GM21576 (cell line): ENCODE measurements around the gene EML1.
"Not testable (repeated sequence)": the region's sequence is repeated elsewhere in the genome, so short reads cannot be mapped to it uniquely, and the experiment has no call there.

Experiments
- ATAC-seq: cut with Tn5 transposase; IDR thresholded peaks from one replicate; pipeline ENCODE4 v1.9.1; 2021; ENCODE audit warnings: mild to moderate bottlenecking, moderate library complexity; ENCODE audit not compliant: unreplicated experiment

The EML1 gene

DNA sequence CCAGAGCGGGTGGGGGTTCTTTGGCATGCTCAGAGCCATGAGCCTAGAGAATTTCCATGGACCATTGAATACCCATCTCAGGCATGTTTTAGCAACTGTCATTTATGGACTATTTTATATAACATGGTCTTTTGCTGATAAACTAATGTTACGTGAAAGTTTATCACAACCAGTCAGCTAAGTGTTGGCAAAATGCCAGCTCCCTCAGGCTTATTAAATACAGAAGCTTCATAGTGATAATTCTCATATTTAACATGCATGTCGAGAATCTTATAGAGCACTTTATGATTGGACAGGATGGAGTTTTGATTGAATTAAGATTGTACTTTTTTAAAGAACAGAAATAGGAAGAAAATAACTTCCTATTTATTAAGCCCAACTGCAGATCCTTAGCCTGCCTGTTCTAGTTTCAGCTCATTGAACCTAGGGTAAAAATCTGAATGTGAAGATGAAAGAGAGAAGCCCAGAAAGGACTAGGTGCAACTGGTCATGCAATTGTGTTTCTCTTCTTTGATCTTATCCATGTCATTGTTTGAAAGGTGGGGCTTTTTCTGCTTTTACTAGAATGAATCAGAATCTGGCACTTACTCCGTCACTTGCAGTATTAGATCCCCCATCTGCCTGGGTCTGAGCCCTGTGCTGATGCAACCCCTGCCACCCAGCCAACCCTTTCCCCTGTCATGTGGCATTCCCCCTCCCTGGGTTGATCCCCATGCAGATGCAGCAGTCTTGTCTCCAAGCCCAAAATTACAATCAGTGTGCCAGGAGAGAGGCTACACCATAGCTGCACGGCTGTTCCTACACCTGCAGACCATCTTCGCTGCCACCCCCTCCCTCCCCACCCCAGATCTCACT is 137.4 kb downstream of the EML1 start:
- ATAC-seq: peak; percentile 76

- peak; percentile 7 for ATAC-seq
These were observed 138.1 kb downstream of the EML1 start for GRCh38 chr14:99931308-99931707.

DNA sequence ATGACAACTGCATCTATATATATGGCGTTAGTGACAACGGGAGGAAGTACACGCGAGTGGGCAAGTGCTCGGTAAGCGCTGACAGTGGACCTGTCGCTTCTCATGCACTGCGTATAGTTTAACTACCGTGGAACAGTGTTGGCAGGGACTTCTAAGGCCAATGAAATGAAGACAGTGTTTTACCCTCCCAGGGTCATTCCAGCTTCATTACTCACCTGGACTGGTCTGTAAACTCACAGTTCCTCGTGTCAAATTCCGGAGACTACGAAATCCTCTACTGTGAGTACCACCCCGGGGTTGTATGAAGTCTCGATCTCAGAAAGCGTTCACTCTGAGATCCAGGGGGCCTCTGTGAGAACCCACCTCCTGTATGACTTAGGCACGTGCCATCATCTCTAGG is 142.8 kb downstream of the EML1 start:
- no peak for ATAC-seq

GRCh38 chr14:99936738-99937474 is 143.7 kb downstream of the EML1 start:
- peak; percentile 77 for ATAC-seq

GRCh38 chr14:99937475-99938244 is 144.4 kb downstream of the EML1 start:
- peak; percentile 32 for ATAC-seq

DNA sequence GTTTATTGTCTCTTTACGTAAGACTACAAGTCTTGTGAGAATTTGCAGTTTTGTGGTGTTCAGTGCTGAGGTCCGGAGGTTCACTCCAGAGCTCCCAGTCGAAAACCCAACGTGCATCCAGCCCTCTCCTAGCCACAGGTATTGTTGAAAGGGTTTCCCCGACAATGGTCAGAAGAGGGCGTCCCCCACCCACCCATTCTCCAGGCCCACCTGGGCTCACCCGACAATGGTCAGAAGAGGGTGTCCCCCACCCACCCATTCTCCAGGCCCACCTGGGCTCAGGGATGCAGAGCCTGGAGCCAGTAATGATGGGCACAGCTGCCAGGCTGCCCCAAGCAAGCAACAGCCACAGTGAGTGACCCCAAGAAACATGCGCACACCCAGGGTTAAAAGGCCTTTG is 145.2 kb downstream of the EML1 start:
- ATAC-seq: no peak

DNA sequence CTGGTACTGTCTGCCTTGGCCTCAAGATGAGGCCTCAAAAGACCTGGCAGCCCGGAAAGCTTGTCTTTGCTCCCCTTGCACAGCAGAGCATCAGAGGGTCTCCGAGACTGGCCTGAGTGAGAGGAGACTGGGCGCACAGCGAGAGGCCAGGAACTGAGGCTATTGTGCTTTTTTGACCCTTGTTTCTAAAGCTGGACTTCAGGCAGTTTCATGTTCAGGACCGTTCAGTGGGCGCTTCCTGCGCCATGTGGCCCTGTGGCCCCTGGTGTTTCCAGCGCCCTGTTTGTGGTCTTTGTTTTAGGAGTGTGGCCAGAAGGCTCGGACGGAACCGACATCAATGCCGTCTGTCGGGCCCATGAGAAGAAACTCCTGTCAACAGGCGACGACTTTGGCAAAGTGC is 145.7 kb downstream of the EML1 start:
- ATAC-seq: no peak

- no peak for ATAC-seq
These were observed 146.2 kb downstream of the EML1 start for GRCh38 chr14:99939421-99939820.

DNA sequence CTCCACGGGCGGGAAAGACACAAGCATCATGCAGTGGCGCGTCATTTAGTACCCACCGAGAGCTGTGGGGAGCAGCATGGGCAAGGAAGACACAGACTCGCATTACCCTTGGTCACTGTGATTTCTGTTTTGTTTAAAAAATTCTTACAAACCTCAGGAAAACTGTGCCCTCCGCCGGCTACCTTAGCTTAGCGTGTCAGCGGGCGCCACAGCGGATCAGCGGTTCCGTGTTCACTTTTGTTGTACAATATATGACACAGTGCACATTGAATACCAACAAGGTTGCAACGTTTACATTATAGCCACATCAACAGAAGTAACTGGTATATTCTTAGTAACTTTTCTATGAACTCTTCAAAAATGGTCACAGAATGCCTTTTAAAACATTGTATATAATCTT is 146.9 kb downstream of the EML1 start:
- ATAC-seq: no peak

DNA sequence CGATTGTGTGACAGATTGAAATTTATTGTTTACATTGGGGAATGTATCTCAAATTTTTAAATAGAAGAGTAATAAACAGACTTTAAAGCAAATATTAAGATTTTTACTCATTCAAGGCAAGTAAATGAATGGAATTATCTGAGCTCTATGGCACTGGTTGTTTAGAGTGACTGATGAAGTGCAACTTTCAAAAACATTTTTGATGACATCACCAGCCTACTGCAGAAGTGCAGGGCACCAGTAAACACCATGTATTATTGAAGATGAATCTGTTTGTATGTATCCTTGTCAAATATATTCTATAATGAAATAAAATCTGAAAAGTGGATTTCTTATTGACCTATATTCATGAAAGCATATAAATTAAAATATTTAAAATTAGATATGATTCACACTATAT is 148.0 kb downstream of the EML1 start:
- ATAC-seq: no peak

DNA sequence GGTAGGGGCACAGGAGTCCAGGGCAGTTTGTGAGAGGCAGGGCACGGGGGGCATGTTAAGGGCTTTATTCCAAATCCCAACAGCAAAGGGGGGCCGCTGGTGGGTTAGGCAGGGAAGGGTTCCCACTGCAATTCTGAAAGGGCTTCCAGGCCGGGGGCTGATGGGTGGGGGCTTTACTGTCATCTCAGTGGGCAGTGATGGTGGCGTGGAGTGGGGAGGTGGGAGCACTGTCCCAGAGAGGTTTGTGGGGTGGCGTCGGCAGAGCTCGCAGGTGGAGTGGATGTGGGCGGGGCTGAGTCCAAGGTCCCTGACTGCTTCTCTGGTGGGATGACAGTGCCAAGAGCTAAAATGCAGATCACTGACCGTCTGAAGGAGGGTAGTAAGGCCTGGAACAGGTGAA is 150.4 kb downstream of the EML1 start:
- no peak for ATAC-seq

DNA sequence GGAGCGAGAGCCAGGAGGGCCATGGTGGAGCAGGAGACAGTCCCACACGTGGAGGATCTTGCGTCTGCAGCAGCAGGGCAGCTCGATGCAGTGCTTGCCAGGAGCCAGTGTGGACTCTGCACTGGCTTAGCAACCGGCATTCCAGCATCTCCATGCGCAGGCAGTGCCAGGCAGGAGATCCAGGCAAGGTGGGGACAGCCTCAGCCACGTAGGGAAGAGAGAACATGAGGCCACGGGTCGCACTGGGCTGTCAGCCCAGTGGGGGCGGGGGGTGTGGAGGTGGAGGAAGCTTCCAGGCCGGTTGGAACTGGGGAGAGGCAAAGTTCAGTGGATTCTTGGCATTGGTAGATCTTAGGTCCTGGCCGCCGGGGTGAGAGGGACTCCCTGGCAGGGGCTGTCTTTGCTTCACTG is 151.0 kb downstream of the EML1 start:
- ATAC-seq: no peak

GRCh38 chr14:99945732-99946651 is 152.8 kb downstream of the EML1 start:
- no peak for ATAC-seq

DNA sequence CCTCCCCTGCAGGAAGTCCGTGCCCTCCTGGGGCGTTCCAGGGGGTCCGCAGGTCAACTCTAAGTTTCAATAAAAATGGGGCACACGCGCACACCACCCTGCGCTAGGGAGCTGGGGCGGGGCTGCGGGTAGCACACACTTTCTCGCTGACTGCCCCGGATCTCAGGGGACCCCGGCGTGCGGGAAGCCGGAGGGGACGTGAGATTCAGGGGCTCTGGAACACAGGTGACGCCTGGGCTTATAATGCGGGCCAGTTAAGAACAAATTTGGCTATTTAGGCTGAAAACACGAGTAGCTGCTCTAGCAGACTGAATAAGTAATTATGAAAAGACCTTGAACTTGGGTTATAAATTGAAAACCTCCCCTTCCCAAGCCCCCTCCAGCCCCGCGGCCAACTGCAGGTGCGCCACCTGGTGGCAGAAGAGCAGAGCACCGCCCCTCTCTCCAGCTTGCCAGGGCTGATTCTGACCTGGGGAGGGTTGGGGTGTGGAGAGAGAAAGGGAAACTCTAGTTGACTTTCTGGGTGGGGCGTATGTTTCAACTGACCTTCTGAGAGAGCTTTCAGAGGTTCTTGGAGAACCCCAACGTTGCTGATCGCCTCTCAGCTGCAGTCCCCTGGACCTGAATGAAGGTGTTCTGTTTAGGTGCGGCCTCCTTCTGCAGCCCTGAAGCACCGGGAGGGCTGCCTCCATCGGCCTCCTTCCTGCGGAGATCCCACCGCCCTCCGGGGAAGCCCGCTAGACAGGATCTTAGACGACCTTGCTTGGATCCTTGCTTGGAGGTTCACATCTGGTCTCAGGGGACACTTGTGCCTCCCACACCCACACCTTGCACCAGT is 153.7 kb downstream of the EML1 start:
- peak; percentile 70 for ATAC-seq

- ATAC-seq: no peak
These were observed 154.5 kb downstream of the EML1 start for GRCh38 chr14:99947695-99948094.

DNA sequence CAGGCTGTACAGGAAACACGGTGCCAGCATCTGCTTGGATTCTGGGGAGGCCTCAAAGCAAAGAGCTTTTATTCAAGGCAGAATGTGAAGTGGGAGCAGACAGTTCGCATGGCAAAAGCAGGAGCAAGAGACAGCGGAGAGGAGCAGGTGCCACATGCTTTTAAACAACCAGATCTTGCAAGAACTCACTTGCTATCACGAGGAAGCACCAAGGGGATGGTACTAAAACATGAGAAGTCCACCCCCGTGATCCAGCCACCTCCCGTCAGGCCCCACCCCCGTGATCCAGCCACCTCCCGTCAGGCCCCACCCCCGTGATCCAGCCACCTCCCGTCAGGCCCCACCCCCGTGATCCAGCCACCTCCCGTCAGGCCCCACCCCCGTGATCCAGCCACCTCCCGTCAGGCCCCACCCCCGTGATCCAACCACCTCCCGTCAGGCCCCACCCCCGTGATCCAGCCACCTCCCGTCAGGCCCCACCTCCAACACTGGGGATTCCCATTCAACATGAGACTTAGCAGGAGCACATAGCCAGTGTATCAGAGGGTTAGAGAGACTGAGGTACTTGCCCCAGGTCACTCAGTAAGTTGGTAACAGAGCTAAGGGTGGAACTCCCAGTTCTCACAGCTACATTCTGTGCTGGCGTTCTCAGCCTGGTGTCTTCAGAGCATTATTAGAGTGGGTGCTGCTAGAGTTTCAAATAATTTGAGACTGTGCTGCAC is 156.0 kb downstream of the EML1 start:
- ATAC-seq: not testable (repeated sequence)

- no peak for ATAC-seq
These were observed 157.0 kb downstream of the EML1 start for GRCh38 chr14:99950181-99950580.

DNA sequence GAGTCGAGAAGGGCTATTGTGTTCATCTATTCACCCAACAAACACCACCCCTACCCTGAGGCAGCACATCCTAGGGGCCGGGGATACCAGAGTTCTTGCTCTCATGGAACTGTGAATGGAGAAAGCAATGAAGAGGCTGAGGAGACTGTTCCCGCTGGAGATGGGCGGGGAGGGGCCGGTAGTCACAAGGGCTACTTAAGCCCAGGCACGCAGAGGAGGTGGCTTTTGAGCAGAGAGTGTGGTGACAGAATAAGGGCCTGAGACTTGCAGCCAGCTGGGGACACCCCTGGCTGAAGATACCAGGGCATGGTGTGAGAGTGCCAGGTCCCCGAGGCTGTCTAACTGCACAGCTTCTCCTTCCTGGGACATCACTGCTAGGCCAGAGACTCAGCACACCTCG is 157.9 kb downstream of the EML1 start:
- no peak for ATAC-seq

GRCh38 chr14:99952039-99952438 is 158.8 kb downstream of the EML1 start:
- ATAC-seq: no peak
